HG03521 (cell line): ENCODE results near the gene PSTK.

ENCODE experiments used
- ATAC-seq: cut with Tn5 transposase; IDR thresholded peaks from one replicate; pipeline ENCODE4 v1.9.1; 2021; ENCODE audit warnings: mild to moderate bottlenecking, moderate library complexity; ENCODE audit not compliant: unreplicated experiment

The PSTK gene

GRCh38 chr10:123018531-123018930 lies 38.3 kb downstream of the PSTK start:
- ATAC-seq: no peak

- ATAC-seq: no peak
Measured at GRCh38 chr10:123019264-123019663, 39.1 kb downstream of the PSTK start.

GRCh38 chr10:123019941-123020703 lies 39.9 kb downstream of the PSTK start:
- no peak for ATAC-seq

GRCh38 chr10:123021517-123021916 lies 41.3 kb downstream of the PSTK start:
- no peak for ATAC-seq

GRCh38 chr10:123024540-123024939 lies 44.3 kb downstream of the PSTK start:
- no peak for ATAC-seq

- no peak for ATAC-seq
Measured at GRCh38 chr10:123026302-123026701, 46.1 kb downstream of the PSTK start.

- ATAC-seq: no peak
Measured at GRCh38 chr10:123027861-123028260, 47.7 kb downstream of the PSTK start.

GRCh38 chr10:123031124-123031523 lies 50.9 kb downstream of the PSTK start:
- no peak for ATAC-seq

- no peak for ATAC-seq
Measured at GRCh38 chr10:123034332-123034731, 54.1 kb downstream of the PSTK start.

GRCh38 chr10:123035467-123036086 lies 55.4 kb downstream of the PSTK start:
- ATAC-seq: no peak

- no peak for ATAC-seq
Measured at GRCh38 chr10:123038782-123039631, 58.8 kb downstream of the PSTK start.

- no peak for ATAC-seq
Measured at GRCh38 chr10:123039632-123039930, 59.4 kb downstream of the PSTK start.
